H7 (cell line): Measurements from ENCODE around the gene SS18. TPM values are rescaled to one million over a fixed set of nuclear protein-coding genes. Genes with fewer than 3 reads are reported as not detected.
"Not testable (repeated sequence)": the region's sequence is repeated elsewhere in the genome, so short reads cannot be mapped to it uniquely, and the experiment has no call there.

Source experiments
- DNase-seq: peaks from one replicate; pipeline ENCODE4 v3.0.0; 2012
- H3K27me3 ChIP-seq: 2 replicates; pipeline ENCODE4 v1.6.0; 2011; ENCODE audit warnings: mild to moderate bottlenecking, low read length; ENCODE audit not compliant: control insufficient read depth, insufficient read depth
- H3K36me3 ChIP-seq: replicated peaks from 2 replicates; pipeline ENCODE4 v1.5.1; 2011; ENCODE audit warnings: low read length; ENCODE audit not compliant: control insufficient read depth, insufficient read depth
- H3K4me3 ChIP-seq: 2 replicates; pipeline ENCODE4 v1.5.1; 2011; ENCODE audit warnings: low read depth, mild to moderate bottlenecking, control low read depth, low read length, moderate library complexity; ENCODE audit not compliant: insufficient read depth
- total RNA-seq: library from RNA; depleted of rRNA; stranded (reverse); fragments of >200 nt; shearing (Covaris generic); gene quantifications from 2 replicates; pipeline ENCODE4 v1.2.3, GENCODE V29; 2014; rRNA removed

The SS18 gene, protein sequence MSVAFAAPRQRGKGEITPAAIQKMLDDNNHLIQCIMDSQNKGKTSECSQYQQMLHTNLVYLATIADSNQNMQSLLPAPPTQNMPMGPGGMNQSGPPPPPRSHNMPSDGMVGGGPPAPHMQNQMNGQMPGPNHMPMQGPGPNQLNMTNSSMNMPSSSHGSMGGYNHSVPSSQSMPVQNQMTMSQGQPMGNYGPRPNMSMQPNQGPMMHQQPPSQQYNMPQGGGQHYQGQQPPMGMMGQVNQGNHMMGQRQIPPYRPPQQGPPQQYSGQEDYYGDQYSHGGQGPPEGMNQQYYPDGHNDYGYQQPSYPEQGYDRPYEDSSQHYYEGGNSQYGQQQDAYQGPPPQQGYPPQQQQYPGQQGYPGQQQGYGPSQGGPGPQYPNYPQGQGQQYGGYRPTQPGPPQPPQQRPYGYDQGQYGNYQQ
- 97.6 and 112 TPM in 2 replicates for total RNA-seq

DNA sequence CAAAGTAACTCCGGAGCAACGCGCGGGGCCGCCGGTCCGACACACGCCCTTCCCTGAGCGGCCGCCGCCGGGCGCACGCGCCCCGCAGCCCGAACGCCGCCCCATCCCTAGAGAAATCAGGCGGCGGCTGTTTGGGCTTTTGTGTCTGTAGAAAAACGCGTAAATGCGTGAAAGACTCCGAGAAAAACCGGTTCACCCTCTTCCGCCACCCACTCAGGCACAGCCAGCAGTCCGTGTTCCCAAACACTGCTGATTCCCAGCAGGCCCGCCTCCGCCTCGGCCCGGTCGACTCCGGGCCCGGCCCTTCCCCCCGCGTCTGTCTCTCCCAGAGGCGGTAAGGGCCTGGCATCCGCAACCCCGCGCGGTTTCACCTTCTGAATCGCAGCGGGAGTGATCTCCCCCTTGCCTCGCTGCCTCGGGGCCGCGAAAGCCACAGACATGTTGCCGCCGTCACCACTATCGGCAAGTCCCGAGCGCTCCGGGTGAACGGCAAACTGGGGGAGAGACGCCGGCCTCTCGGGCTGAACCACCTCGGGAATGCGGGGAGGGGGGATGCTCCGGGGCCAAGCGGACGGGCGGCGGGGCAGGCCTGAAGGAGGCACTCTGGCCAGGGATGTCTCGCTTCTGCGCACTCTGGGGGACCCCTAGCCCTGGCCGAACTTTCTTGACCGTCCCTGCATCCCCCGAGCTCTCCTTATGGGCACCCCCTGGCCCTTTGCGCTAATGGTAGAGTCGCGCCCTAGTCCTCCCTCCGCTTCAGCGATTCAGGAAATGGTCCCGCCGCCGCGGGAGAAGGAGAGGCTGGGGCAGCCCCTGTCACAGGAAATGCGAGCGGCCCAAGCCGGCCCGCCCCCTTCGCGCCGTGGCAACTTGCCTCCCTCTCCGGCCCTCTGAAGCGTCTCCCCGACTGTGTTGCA, at the start of gene SS18:
Gene SS18, minus strand, starts transcription at position 484 of the 917 bp plus-strand sequence. Its CDS starts 44 bp downstream, at position 440.
- peaks cover 1% of the 10 kb centered on the region; the same call in 1 of the 2 replicates for H3K36me3 ChIP-seq
- H3K27me3 ChIP-seq: no peaks in the 10 kb centered on the region
- peak within 1 kb of the TSS; percentile 70 for H3K4me3 ChIP-seq
- DNase-seq: peak; percentile 89

DNA sequence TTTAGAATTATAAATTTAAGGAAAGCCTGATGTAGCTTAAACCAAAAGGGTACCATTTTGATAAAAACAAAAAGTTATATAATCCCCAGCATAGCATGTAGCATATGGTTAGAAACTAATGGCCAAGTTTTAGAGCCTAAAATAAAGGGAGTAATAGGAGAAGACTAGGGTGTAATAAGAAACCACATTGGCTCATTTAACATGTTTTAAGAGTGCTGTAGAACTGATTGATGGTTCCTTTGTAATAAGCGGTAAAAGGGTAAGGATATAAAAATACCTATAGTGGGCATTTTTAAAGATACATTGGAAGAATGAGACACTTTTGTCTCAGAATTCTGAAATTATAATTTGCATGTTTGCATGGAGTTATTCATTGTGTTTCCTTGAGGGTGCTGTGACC, 45.1 kb upstream of the SS18 start:
- no peak for DNase-seq
- no peak overlapping the region for H3K4me3 ChIP-seq
- peaks cover 4% of the 10 kb centered on the region for H3K27me3 ChIP-seq
- H3K36me3 ChIP-seq: no peaks in the 10 kb centered on the region

DNA sequence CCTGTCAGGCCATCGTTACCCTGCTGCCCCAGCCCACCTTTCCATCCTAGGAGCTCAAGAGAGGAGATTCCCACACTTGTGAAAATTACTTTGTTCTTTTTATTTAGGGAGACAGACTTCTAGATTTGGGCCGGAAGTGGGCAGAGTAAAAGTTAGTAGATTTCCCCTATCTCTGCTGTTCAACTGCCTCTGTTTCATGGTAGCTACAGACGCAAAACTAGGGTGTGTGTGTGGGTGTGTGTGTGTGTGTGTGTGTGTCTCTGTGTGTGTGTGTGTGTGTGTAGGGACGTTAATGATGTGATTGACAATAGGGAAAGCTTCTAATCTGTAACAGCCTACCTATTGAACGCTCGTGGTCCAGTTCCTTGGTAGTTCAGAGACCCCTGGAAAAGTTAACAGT, 43.7 kb upstream of the SS18 start:
- Histone ChIP-seq H3K27me3 (peaks cover 4% of the 10 kb centered on the region), H3K36me3 (no peaks in the 10 kb centered on the region), H3K4me3 (0 out of 2 replicates have a peak overlapping the region, but pooled peaks have one; percentile 24)
- DNase-seq: no peak

DNA sequence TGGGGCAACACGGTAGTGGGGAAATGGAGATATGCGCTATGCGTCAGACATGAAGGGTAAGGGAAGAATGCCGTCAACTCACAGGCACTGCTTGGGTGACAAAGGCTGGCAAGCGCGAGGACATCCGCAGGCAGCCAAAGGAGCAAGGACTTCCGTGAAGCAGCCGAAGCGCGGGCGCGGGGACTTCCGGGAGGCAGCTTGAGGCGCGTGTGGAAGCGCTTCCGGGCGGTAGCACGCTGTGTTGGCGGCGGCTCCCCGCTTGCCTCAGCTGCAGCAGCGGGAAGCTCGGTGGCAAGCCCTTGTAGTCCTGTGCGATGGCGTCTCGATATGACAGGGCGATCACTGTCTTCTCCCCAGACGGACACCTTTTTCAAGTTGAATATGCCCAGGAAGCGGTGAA, 43.2 kb upstream of the SS18 start, which contains the start of gene PSMA8:
Gene PSMA8, plus strand, starts transcription at position 218 of the 400 bp plus-strand sequence. Its CDS starts 97 bp downstream, at position 315.
- DNase-seq: peak; percentile 63
- Histone ChIP-seq H3K4me3 (peak within 1 kb of the TSS; percentile 24), H3K36me3 (no peaks in the 10 kb centered on the region), H3K27me3 (peaks cover 4% of the 10 kb centered on the region)

DNA sequence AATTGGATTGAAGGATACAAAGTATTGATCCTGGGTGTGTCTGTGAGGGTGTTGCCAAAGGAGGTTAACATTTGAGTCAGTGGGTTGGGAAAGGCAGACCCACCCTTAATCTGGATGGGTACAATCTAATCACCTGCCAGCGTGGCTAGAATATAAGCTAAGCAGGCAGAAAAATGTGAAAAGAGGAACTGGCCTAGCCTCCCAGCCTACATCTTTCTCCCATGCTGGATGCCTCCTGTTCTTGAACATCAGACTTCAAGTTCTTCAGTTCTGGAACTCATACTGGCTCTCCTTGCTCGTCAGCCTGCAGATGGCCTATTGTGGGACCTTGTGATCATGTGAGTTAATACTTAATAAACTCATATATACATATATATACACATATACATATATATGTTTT, 37.8 kb upstream of the SS18 start:
- not testable (repeated sequence) for H3K4me3 ChIP-seq, H3K27me3 ChIP-seq, DNase-seq, H3K36me3 ChIP-seq

DNA sequence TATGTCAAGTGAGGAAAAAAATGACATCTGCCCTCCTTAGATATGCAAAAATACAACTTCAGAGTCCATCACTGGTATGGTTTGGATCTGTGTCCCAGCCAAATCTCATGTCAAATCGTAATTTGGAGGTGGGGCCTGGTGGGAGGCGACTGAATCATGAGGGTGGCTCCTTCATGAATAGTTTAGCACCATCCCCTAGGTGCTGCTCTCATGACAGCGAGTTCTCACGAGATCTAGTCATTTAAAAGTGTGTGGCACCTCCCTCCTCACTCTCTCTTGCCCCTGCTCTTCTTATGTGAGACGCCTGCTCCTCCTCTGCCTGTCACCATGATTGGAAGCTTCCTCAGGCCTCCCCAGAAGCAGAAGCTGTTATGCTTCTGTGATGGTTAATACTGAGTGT, 37.4 kb upstream of the SS18 start:
- no peak for DNase-seq
- Histone ChIP-seq H3K36me3 (no peaks in the 10 kb centered on the region), H3K27me3 (no peaks in the 10 kb centered on the region), H3K4me3 (no peak overlapping the region)

DNA sequence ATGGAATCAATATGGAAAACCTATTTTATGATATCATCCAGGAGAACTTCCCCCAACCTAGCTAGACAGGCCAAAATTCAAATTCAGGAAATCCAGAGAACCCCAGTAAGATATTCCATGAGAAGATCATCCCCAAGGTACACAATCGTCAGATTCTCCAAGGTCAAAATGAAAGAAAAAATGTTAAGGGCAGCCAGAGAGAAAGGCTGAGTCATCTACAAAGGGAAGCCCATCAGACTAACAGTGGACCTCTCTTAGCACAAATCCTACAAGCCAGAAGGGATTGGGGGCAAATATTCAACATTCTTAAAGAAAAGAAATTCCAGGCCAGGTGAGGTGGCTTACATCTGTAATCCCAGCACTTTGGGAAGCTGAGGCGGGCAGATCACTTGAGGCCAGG, 31.6 kb upstream of the SS18 start:
- not testable (repeated sequence) for DNase-seq, H3K27me3 ChIP-seq, H3K4me3 ChIP-seq, H3K36me3 ChIP-seq

DNA sequence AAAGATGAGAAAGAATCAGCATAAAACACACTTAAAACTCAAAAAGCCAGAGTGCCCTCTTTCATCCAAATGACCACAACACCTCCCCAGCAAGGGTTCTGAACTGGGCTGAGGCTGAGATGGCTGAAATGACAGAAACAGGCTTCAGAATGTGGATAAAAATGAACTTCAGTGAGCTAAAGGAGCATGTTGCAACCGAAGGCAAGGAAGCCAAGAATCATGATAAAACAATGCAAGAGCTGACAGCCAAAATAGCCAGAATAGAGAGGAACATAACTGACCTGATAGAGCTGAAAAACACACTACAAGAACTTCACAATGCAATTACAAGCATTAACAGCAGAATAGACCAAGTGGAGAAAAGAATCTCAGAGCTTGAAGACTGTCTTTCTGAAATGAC, 31.1 kb upstream of the SS18 start:
- H3K36me3 ChIP-seq: no peaks in the 10 kb centered on the region; the same call in 1 of the 2 replicates
- DNase-seq: no peak

DNA sequence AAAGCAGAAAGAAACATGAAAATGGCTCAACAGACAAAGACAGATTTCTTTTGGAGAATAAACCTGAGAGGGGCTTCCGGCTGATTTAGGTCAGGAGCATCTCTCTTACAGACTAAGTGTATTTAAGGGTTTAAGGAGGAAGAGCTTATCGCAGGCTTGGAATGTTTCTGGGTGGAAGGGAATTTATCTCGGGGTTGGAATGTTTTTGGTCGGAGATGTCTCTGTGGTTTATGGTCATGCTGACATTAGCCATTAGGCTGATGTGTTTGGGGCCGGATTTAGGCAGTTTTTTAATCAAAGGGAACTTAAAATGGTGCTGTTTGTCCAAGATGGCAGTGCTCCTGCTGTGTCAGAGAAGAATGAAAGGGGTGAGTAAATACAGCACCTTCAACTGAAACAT, 28.8 kb upstream of the SS18 start:
- Histone ChIP-seq H3K36me3 (no peaks in the 10 kb centered on the region; the same call in 1 of the 2 replicates), H3K4me3 (no peak overlapping the region), H3K27me3 (no peaks in the 10 kb centered on the region)
- no peak for DNase-seq

More for the DNA sequence above, 31.1 kb upstream of the SS18 start:
- Histone ChIP-seq H3K27me3 (no peaks in the 10 kb centered on the region), H3K4me3 (no peak overlapping the region)

DNA sequence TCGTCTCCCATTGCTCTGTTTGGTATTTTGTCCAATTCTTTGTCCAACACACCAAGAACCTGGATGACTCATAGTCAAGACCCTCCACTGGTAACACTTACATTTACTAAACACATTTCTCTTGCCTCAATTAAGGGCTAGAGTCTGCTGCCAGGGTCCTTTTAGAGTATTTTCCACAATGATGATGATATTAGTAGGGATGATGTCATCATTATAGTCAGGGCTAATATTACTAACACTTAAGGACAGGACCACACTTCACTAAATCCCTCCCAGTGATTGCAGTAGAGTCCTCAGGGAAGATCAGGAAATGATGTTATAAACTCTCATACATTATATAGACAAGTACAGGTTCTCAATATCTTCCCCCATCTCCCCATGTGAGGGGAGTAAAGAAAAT, 13.6 kb upstream of the SS18 start:
- H3K27me3 ChIP-seq: no peaks in the 10 kb centered on the region
- H3K4me3 ChIP-seq: no peak overlapping the region
- DNase-seq: no peak
- H3K36me3 ChIP-seq: no peaks in the 10 kb centered on the region

DNA sequence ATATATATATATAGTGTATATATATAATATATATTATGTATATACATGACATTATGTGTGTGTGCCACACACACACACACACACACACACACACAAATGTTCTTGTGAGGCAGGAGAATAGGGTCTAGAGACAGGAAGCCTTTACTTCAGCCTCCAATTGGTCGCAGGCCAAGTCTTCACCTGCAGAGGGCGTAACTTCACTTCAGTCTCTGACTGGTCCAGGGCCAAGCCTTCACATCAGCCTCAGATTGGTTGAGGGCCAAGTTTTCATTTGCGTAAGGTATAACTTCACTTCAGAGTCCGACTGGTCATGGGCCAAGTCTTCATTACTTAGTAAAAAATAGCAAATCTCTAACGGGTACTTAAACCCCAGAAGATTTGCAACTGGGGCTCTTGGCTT, 13.2 kb upstream of the SS18 start:
- Histone ChIP-seq H3K36me3 (no peaks in the 10 kb centered on the region), H3K4me3 (no peak overlapping the region), H3K27me3 (no peaks in the 10 kb centered on the region)
- peak; percentile 56 for DNase-seq

DNA sequence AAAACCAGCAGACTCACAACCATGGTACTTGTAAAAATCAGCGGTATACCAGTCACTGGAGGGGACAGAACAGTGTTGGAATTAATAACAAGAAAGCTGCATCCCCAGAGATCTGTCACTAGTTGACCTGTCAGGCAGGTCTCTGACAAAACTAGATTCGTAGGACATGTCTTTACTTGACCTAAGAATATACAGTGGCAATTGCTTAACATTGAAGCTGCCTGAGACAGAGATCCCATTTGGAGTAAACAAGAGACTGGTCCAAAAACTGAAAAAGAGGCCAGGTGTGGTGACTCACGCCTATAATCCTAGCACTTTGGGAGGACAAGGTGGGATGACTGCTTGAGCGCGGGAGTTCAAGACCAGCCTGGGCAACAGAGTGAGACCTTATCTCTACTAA, 7.2 kb upstream of the SS18 start:
- DNase-seq: no peak
- no peak overlapping the region for H3K4me3 ChIP-seq
- no peaks in the 10 kb centered on the region for H3K27me3 ChIP-seq
- no peaks in the 10 kb centered on the region for H3K36me3 ChIP-seq

DNA sequence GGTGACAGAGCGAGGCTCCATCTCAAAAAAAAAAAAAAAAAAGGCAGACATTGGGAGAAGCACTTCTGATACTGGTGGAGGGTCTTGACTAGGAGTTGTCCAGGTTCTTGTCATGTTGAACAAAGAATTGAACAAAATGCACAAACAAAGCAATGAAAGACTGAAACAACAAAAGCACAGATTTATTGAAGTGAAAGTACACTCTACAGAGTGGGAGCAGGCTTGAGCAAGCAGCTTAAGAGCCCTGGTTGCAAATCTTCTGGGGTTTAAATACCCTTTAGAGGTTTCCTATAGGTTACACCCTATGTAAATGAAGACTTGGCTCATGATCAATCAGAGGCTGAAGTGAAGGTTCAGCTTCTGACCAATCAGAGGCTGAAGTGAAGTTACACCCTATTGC, 6.4 kb upstream of the SS18 start:
- H3K36me3 ChIP-seq: no peaks in the 10 kb centered on the region
- H3K27me3 ChIP-seq: no peaks in the 10 kb centered on the region
- no peak for DNase-seq
- no peak overlapping the region for H3K4me3 ChIP-seq

DNA sequence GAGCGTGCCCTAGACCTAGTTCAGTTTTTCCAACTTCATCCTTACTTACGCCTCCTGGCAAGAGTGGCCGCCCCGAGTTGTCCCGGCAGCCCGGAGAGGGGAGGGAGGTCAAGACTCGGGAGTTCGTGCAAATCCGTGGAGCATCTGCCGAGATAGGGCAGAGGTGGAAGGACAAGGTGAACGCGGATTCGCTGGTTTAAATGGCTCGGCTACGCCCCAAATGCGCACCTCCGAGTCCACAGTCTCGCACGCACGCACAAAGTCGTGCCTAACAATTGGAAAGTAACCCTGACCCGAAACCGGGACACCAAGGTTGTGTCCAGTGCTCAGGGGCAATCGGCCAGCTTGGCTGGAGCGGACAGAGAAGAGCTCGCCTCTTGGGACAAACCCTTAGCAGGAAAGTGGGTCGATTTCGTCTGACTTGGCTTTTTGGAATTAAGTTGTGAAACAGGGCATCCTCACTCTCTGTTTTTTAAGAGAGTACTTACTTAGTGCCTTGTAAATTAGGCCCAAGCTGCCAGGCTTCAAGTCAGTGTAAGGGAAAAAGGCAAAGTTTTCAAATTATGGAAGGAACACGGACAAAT, 726 bp upstream of the SS18 start:
- H3K4me3 ChIP-seq: peak overlapping the region; percentile 70
- DNase-seq: peak; percentile 28
- no peaks in the 10 kb centered on the region for H3K27me3 ChIP-seq
- H3K36me3 ChIP-seq: peaks cover 1% of the 10 kb centered on the region; the same call in 1 of the 2 replicates
